Ishikawa (cell line): Measurements from ENCODE around the gene KRT36.
A peak's percentile ranks its signal among the peaks of the same experiment; 100 is the strongest.

ENCODE experiments used
- CEBPB ChIP-seq: IDR thresholded peaks from 2 replicates; pipeline ENCODE4 v1.6.1; 2012
- CREB1 ChIP-seq: IDR thresholded peaks from 2 replicates; pipeline ENCODE4 v1.6.1; 2012; ENCODE audit warnings: low read depth
- EGR1 ChIP-seq: IDR thresholded peaks from 2 replicates; pipeline ENCODE4 v1.6.1; 2012
- EP300 ChIP-seq: IDR thresholded peaks from 2 replicates; pipeline ENCODE4 v1.6.1; 2012; ENCODE audit warnings: borderline replicate concordance
- FOXM1 ChIP-seq: IDR thresholded peaks from 2 replicates; pipeline ENCODE4 v1.6.1; 2012; ENCODE audit warnings: low read depth, borderline replicate concordance
- NFIC ChIP-seq: IDR thresholded peaks from 2 replicates; pipeline ENCODE4 v1.6.1; 2012
- RAD21 ChIP-seq: IDR thresholded peaks from 2 replicates; pipeline ENCODE4 v1.6.1; 2012; ENCODE audit warnings: low read depth
- TAF1 ChIP-seq: IDR thresholded peaks from 2 replicates; pipeline ENCODE4 v1.6.1; 2012; ENCODE audit warnings: low read depth, mild to moderate bottlenecking
- TCF12 ChIP-seq: IDR thresholded peaks from 2 replicates; pipeline ENCODE4 v1.6.1; 2012; ENCODE audit warnings: low read depth
- TEAD4 ChIP-seq: IDR thresholded peaks from 2 replicates; pipeline ENCODE4 v1.6.1; 2012
- YY1 ChIP-seq: IDR thresholded peaks from 2 replicates; pipeline ENCODE4 v1.6.1; 2012; ENCODE audit warnings: low read depth
- ZBTB7A ChIP-seq: IDR thresholded peaks from 2 replicates; pipeline ENCODE4 v1.6.1; 2012; ENCODE audit warnings: low read depth
- TF ChIP-seq, protein P1 (sequence below): IDR thresholded peaks from 2 replicates; pipeline ENCODE4 v1.6.1; 2012
- TF ChIP-seq, protein P2 (sequence below): IDR thresholded peaks from 2 replicates; pipeline ENCODE4 v1.6.1; 2012
- TF ChIP-seq, protein P3 (sequence below): IDR thresholded peaks from 2 replicates; pipeline ENCODE4 v1.6.1; 2012; ENCODE audit warnings: low read depth, mild to moderate bottlenecking

The KRT36 gene

DNA sequence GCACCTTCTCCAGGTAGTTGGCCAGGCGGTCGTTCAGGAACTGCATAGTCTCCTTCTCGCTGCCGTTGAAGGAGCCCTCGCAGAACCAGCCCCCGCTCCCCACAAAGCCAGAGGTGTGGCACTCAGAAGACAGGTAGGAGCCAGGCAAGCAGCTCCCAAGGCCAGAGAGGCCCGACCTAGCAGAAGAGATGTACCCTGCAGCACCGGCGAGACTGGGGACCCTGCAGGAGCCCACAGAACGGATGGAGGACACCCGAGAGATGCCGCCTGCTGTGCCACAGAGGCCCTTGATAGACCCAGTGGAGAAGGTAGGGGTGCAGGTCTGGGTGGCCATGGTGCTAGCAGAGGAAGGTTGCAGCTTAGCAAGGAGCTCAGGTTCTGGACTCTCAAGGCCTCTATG is at the start of gene KRT36:
KRT36 (minus strand) TSS at position 380 of the 400 bp plus-strand sequence; CDS start at position 334, 46 bp downstream.
- no peak for TF ChIP-seq EP300
- TF ChIP-seq FOXM1: no peak
- TF ChIP-seq RAD21: no peak
- no peak for TF ChIP-seq CREB1
- TF ChIP-seq NFIC: no peak
- TF ChIP-seq, protein P1, sequence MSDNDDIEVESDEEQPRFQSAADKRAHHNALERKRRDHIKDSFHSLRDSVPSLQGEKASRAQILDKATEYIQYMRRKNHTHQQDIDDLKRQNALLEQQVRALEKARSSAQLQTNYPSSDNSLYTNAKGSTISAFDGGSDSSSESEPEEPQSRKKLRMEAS: no peak
- TF ChIP-seq ZBTB7A: no peak
- TF ChIP-seq, protein P2, sequence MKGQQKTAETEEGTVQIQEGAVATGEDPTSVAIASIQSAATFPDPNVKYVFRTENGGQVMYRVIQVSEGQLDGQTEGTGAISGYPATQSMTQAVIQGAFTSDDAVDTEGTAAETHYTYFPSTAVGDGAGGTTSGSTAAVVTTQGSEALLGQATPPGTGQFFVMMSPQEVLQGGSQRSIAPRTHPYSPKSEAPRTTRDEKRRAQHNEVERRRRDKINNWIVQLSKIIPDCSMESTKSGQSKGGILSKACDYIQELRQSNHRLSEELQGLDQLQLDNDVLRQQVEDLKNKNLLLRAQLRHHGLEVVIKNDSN: no peak
- TF ChIP-seq, protein P3, sequence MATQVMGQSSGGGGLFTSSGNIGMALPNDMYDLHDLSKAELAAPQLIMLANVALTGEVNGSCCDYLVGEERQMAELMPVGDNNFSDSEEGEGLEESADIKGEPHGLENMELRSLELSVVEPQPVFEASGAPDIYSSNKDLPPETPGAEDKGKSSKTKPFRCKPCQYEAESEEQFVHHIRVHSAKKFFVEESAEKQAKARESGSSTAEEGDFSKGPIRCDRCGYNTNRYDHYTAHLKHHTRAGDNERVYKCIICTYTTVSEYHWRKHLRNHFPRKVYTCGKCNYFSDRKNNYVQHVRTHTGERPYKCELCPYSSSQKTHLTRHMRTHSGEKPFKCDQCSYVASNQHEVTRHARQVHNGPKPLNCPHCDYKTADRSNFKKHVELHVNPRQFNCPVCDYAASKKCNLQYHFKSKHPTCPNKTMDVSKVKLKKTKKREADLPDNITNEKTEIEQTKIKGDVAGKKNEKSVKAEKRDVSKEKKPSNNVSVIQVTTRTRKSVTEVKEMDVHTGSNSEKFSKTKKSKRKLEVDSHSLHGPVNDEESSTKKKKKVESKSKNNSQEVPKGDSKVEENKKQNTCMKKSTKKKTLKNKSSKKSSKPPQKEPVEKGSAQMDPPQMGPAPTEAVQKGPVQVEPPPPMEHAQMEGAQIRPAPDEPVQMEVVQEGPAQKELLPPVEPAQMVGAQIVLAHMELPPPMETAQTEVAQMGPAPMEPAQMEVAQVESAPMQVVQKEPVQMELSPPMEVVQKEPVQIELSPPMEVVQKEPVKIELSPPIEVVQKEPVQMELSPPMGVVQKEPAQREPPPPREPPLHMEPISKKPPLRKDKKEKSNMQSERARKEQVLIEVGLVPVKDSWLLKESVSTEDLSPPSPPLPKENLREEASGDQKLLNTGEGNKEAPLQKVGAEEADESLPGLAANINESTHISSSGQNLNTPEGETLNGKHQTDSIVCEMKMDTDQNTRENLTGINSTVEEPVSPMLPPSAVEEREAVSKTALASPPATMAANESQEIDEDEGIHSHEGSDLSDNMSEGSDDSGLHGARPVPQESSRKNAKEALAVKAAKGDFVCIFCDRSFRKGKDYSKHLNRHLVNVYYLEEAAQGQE: no peak
- TF ChIP-seq EGR1: no peak
- TF ChIP-seq TCF12: no peak
- no peak for TF ChIP-seq TEAD4
- no peak for TF ChIP-seq TAF1
- TF ChIP-seq YY1: no peak
- TF ChIP-seq CEBPB: no peak

DNA sequence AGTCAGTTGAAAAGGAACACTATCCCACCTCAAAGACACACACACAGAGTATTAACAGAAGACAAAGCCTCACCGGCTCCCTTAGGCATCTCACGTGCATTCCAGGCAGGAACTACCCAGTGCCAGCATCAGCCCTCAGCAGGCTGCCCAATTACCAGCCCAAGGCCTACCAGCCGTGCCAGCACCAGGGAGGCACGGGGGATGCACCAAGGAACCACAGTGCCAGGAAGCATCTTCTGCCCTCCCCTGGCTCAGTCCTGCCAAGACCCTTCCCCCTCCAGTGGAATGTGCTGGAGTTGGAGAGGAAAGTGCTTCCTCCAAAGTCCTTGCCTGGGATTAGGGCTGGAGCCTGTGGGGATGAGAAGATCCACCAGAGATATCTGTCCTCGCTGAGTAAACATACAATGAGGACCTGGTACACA is 49.4 kb upstream of the KRT36 start:
- TF ChIP-seq, protein P1: no peak

DNA sequence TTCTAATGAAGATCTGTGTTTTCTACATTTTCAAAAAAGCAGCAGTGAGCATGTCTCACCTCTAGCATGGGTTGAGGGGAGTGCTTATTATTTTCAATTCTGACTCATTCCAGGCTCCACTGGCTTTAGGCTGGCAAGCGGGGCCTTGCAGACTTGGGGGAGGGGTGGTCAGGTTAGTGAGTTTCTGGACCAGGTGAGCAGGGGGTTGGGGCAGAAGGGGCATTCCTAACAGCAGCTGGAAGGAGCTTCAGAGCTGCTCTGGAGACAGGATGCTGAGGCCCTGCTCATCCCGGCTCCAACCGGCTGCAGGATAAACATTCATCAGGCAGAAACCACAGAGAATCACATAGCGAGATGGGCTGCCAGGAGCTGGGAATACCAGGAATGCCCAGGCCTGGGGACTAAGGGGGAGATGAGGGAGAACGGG is 48.9 kb upstream of the KRT36 start:
- TF ChIP-seq EP300: no peak
- no peak for TF ChIP-seq EGR1
- TF ChIP-seq, protein P2: no peak
- TF ChIP-seq YY1: no peak
- TF ChIP-seq TEAD4: no peak
- no peak for TF ChIP-seq ZBTB7A
- TF ChIP-seq TAF1: no peak
- TF ChIP-seq, protein P1: no peak

DNA sequence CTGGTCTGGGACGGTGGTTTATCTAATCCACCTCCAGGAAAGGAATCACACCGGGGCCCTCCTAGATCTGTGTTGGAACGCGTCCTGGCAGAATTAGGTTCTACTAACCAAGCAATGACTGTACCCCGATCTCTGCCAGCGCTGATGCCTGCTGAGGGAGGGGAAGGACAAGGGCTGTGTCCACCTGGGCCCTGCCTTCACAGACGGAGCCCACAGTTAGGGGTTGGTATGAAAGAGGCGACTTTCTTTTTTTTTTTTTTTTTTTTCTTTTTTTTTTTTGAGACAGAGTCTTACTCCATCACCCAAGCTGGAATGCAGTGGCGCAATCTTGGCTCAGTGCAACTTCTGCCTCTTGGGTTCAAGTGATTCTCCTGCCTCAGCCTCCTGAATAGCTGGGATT is 48.3 kb upstream of the KRT36 start:
- TF ChIP-seq FOXM1 (no peak), CREB1 (no peak), CEBPB (peak; percentile 77), TEAD4 (no peak), EGR1 (no peak), NFIC (no peak)
- TF ChIP-seq, protein P2: no peak

DNA sequence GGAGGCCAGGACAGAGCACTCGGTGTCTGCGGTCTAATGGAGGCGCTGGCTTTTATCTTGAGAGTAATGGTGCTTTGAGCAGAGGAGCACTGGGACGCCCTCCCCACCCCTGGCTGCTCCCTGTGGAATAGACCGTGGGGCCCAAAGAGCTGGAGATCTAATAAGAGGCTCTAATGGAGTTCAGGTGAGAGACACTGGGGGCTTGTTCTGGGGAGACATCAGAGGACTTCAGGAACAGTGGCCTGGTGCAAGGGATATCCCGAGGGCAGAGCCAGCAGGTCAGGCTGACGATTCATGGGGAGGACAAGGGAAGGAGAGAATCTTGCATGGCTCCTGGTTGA is 47.9 kb upstream of the KRT36 start:
- TF ChIP-seq, protein P2: no peak
- TF ChIP-seq CEBPB (no peak), TCF12 (no peak), RAD21 (no peak), TEAD4 (no peak), CREB1 (no peak)
- TF ChIP-seq, protein P3: no peak
